ENCODE results near the gene ZNF549. TPM values are rescaled to one million over a fixed set of nuclear protein-coding genes. Genes with fewer than 3 reads are reported as not detected.
"Not testable (repeated sequence)": the region's sequence is repeated elsewhere in the genome, so short reads cannot be mapped to it uniquely, and the experiment has no call there.

Gene ZNF549
- polyA plus RNA-seq, 1 donor from 2014 or later, result 17.9 TPM

GRCh38 chr19:57488299-57488644 is 38.9 kb upstream of the ZNF549 start:
- not testable (repeated sequence) for H3K27me3 ChIP-seq (ENCODE audit: insufficient read depth, low read depth, low read length); H3F3A ChIP-seq (ENCODE audit: insufficient read depth, low read length, poor library complexity, severe bottlenecking); H3K36me3 ChIP-seq (ENCODE audit: insufficient read depth, low read length); H3K27ac ChIP-seq (ENCODE audit: low read length); H4K20me1 ChIP-seq (ENCODE audit: insufficient read depth); H2AFZ ChIP-seq (ENCODE audit: low read depth, low read length); H3K9me3 ChIP-seq (ENCODE audit: low read length); H3K79me2 ChIP-seq (replicated peaks; ENCODE audit: insufficient read depth, low read length); H3K9me2 ChIP-seq (ENCODE audit: insufficient read depth, low read length)
- H3K4me3 ChIP-seq (ENCODE audit: low read length), result peak overlapping the region; percentile 77
- peak overlapping the region; percentile 26 for H3K9ac ChIP-seq (ENCODE audit: low read length)
- peak overlapping the region; percentile 45 for H3K4me2 ChIP-seq (ENCODE audit: low read length)

GRCh38 chr19:57499332-57499679 is 27.9 kb upstream of the ZNF549 start:
- not testable (repeated sequence) for H3K27me3 ChIP-seq (ENCODE audit: insufficient read depth, low read depth, low read length); H3K27ac ChIP-seq (ENCODE audit: low read length); H3K4me2 ChIP-seq (ENCODE audit: low read length); H3K9me3 ChIP-seq (ENCODE audit: low read length); H3K9ac ChIP-seq (ENCODE audit: low read length); H3K9me2 ChIP-seq (ENCODE audit: insufficient read depth, low read length); H3F3A ChIP-seq (ENCODE audit: insufficient read depth, low read length, poor library complexity, severe bottlenecking); H2AFZ ChIP-seq (ENCODE audit: low read depth, low read length); H3K36me3 ChIP-seq (ENCODE audit: insufficient read depth, low read length); H4K20me1 ChIP-seq (ENCODE audit: insufficient read depth)
- Histone ChIP-seq H3K79me2 (replicated peaks; ENCODE audit: insufficient read depth, low read length) (peaks cover 18% of the 10 kb centered on the region), H3K4me3 (ENCODE audit: low read length) (peak overlapping the region; percentile 75)

GRCh38 chr19:57499680-57500395 is 27.3 kb upstream of the ZNF549 start, which contains the start of gene ZNF773:
Gene ZNF773 (plus strand): TSS chr19:57499938. CDS start chr19:57500081, 143 bp downstream.
- H2AFZ ChIP-seq (ENCODE audit: low read depth, low read length), result peak within 1 kb of the TSS; percentile 21
- not testable (repeated sequence) for H3K36me3 ChIP-seq (ENCODE audit: insufficient read depth, low read length); H4K20me1 ChIP-seq (ENCODE audit: insufficient read depth); H3F3A ChIP-seq (ENCODE audit: insufficient read depth, low read length, poor library complexity, severe bottlenecking); H3K27me3 ChIP-seq (ENCODE audit: insufficient read depth, low read depth, low read length); H3K9me2 ChIP-seq (ENCODE audit: insufficient read depth, low read length); H3K9me3 ChIP-seq (ENCODE audit: low read length)
- peaks cover 18% of the 10 kb centered on the region for H3K79me2 ChIP-seq (replicated peaks; ENCODE audit: insufficient read depth, low read length)
- H3K9ac ChIP-seq (ENCODE audit: low read length), result peak within 1 kb of the TSS; percentile 80
- peak within 1 kb of the TSS; percentile 79 for H3K27ac ChIP-seq (ENCODE audit: low read length)
- TF ChIP-seq SMC3 (conservative IDR thresholded peaks at IDR 0.05; ENCODE audit: poor library complexity) (peak; percentile 41), EP300 (conservative IDR thresholded peaks at IDR 0.05; ENCODE audit: poor library complexity, severe bottlenecking) (peak; percentile 41), RAD21 (conservative IDR thresholded peaks at IDR 0.05) (peak; percentile 44), POLR2AphosphoS5 (IDR thresholded peaks at IDR 0.05) (peak; percentile 86), MXI1 (conservative IDR thresholded peaks at IDR 0.05; ENCODE audit: poor library complexity, severe bottlenecking) (peak; percentile 80)
- peak within 1 kb of the TSS; percentile 48 for H3K4me2 ChIP-seq (ENCODE audit: low read length)
- H3K4me3 ChIP-seq (ENCODE audit: low read length), result peak within 1 kb of the TSS; percentile 75

DNA sequence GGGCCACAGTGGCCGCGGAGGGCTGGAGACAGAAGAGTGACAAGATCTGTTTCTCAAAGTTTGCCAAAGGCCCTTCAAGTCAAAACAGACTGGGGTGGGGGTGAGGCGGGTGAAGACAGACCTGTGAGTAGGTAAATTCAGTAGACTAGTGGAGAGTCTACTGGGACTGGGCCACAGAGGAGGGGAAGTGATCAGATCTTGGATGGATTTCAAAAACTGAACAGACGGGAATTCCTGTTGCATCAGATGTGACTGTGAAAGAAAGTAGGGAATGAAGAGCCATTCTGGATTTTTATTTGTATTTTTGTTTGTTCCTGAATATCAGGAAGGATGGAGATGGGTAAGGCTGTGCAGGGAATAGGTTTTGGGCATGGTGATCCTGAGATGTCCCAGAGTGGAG is 26.8 kb upstream of the ZNF549 start:
- not testable (repeated sequence) for H3K9me3 ChIP-seq (ENCODE audit: low read length); H3K36me3 ChIP-seq (ENCODE audit: insufficient read depth, low read length); H3K9me2 ChIP-seq (ENCODE audit: insufficient read depth, low read length); H3K27me3 ChIP-seq (ENCODE audit: insufficient read depth, low read depth, low read length); H3K27ac ChIP-seq (ENCODE audit: low read length); H3F3A ChIP-seq (ENCODE audit: insufficient read depth, low read length, poor library complexity, severe bottlenecking); H2AFZ ChIP-seq (ENCODE audit: low read depth, low read length); H4K20me1 ChIP-seq (ENCODE audit: insufficient read depth)
- Histone ChIP-seq H3K4me2 (ENCODE audit: low read length) (peak overlapping the region; percentile 48), H3K9ac (ENCODE audit: low read length) (peak overlapping the region; percentile 46), H3K4me3 (ENCODE audit: low read length) (peak overlapping the region; percentile 75), H3K79me2 (replicated peaks; ENCODE audit: insufficient read depth, low read length) (peaks cover 18% of the 10 kb centered on the region)

DNA sequence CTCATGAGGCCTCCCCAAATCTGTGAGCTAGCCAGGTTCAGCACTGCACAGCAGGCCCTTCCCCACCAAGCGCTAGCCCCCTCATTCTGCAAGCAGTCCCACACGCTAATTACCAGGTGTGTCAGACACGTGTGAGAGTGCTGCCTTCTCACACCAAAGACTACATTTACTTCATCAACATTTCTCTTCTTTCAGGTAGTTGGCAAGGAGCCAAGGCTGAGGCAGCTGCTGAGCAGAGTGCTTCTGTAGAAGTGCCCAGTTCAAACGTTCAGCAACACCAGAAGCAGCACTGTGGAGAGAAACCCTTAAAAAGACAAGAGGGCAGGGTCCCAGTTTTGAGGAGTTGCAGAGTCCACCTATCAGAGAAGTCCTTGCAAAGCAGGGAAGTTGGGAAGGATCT is 21.0 kb upstream of the ZNF549 start:
- H3K4me3 ChIP-seq (ENCODE audit: low read length), result no peak overlapping the region
- H3K36me3 ChIP-seq (ENCODE audit: insufficient read depth, low read length), result peaks cover 4% of the 10 kb centered on the region
- H3K4me2 ChIP-seq (ENCODE audit: low read length), result no peak overlapping the region
- no peaks in the 10 kb centered on the region for H4K20me1 ChIP-seq (ENCODE audit: insufficient read depth)
- H3K79me2 ChIP-seq (replicated peaks; ENCODE audit: insufficient read depth, low read length), result peaks cover 10% of the 10 kb centered on the region
- no peak overlapping the region for H3K9ac ChIP-seq (ENCODE audit: low read length)
- H3K27me3 ChIP-seq (ENCODE audit: insufficient read depth, low read depth, low read length), result no peaks in the 10 kb centered on the region
- H3K9me3 ChIP-seq (ENCODE audit: low read length), result no peaks in the 10 kb centered on the region
- H3K27ac ChIP-seq (ENCODE audit: low read length), result no peak overlapping the region
- no peak for TF ChIP-seq SMC3 (conservative IDR thresholded peaks at IDR 0.05; ENCODE audit: poor library complexity)
- no peak for TF ChIP-seq EP300 (conservative IDR thresholded peaks at IDR 0.05; ENCODE audit: poor library complexity, severe bottlenecking)
- no peak for TF ChIP-seq MXI1 (conservative IDR thresholded peaks at IDR 0.05; ENCODE audit: poor library complexity, severe bottlenecking)
- TF ChIP-seq EZH2 (IDR thresholded peaks at IDR 0.05; ENCODE audit: borderline replicate concordance, insufficient read depth, low read length, poor library complexity, severe bottlenecking), result no peak
- TF ChIP-seq, protein P1, sequence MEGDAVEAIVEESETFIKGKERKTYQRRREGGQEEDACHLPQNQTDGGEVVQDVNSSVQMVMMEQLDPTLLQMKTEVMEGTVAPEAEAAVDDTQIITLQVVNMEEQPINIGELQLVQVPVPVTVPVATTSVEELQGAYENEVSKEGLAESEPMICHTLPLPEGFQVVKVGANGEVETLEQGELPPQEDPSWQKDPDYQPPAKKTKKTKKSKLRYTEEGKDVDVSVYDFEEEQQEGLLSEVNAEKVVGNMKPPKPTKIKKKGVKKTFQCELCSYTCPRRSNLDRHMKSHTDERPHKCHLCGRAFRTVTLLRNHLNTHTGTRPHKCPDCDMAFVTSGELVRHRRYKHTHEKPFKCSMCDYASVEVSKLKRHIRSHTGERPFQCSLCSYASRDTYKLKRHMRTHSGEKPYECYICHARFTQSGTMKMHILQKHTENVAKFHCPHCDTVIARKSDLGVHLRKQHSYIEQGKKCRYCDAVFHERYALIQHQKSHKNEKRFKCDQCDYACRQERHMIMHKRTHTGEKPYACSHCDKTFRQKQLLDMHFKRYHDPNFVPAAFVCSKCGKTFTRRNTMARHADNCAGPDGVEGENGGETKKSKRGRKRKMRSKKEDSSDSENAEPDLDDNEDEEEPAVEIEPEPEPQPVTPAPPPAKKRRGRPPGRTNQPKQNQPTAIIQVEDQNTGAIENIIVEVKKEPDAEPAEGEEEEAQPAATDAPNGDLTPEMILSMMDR (IDR thresholded peaks at IDR 0.05; ENCODE audit: poor library complexity, severe bottlenecking), result no peak
- H3F3A ChIP-seq (ENCODE audit: insufficient read depth, low read length, poor library complexity, severe bottlenecking), result no peaks in the 10 kb centered on the region
- H3K9me2 ChIP-seq (ENCODE audit: insufficient read depth, low read length), result no peaks in the 10 kb centered on the region
- no peak overlapping the region for H2AFZ ChIP-seq (ENCODE audit: low read depth, low read length)

Data from neural cell (in vitro differentiated cells).